SK-N-MC (cell line): ENCODE data around the gene WFIKKN1.

Experiments
- EZH2 ChIP-seq: fragments of 200-600 bp; sonication (generic); IDR thresholded peaks from one replicate; pipeline ENCODE4 v1.6.1; 2017; ENCODE audit warnings: antibody characterized with exemption
- FOXP2 ChIP-seq: optimal IDR thresholded peaks from 2 replicates; pipeline ENCODE3; 2011; ENCODE audit warnings: mild to moderate bottlenecking, moderate library complexity; ENCODE audit not compliant: insufficient read depth; ENCODE audit errors: extremely low read length, control extremely low read depth
- POLR2AphosphoS5 ChIP-seq: IDR thresholded peaks from 2 replicates; pipeline ENCODE4 v1.6.1; 2012; ENCODE audit warnings: mild to moderate bottlenecking, low read depth, low read length, borderline replicate concordance

GRCh38 chr16:598823-599739 lies 31.7 kb upstream of the WFIKKN1 start:
- TF ChIP-seq EZH2, result no peak
- no peak for TF ChIP-seq POLR2AphosphoS5
- no peak for TF ChIP-seq FOXP2
